Activated CD4-positive, alpha-beta T cell treated with anti-CD3 and anti-CD28 coated beads, Interleukin-2, amount 10 ng/mL, durations not matched to agents 7 days and 5 days (primary cell): ENCODE data around the gene LAMB4. TPM values are rescaled to one million over a fixed set of nuclear protein-coding genes. Genes with fewer than 3 reads are reported as not detected.

Experiments used
- CTCF ChIA-PET: fragments of 350-600 bp; sonication (Branson Sonifier 250); formaldehyde crosslinking; loops from one replicate; lab custom pipeline; 2021; ENCODE audit warnings: antibody characterized with exemption; lab: Charles Lee
- POLR2A ChIA-PET: fragments of 350-600 bp; sonication (Branson Sonifier 250); formaldehyde crosslinking; loops from one replicate; lab custom pipeline; 2021; ENCODE audit warnings: antibody characterized with exemption; lab: Charles Lee
- DNase-seq: peaks from one replicate; pipeline ENCODE4 v3.0.0-alpha.2; 2020
- H3K27ac Mint-ChIP-seq: one replicate; pipeline ENCODE4 v1.8.0; 2021; ENCODE audit warnings: mild to moderate bottlenecking, moderate library complexity, mixed read lengths
- H3K27me3 Mint-ChIP-seq: one replicate; pipeline ENCODE4 v1.8.0; 2021; ENCODE audit warnings: mixed read lengths
- H3K36me3 Mint-ChIP-seq: one replicate; pipeline ENCODE4 v1.8.0; 2021; ENCODE audit warnings: low read depth, mixed read lengths
- H3K4me1 Mint-ChIP-seq: one replicate; pipeline ENCODE4 v1.8.0; 2021; ENCODE audit warnings: mixed read lengths
- H3K4me3 Mint-ChIP-seq: one replicate; pipeline ENCODE4 v1.8.0; 2021; ENCODE audit warnings: mild to moderate bottlenecking, moderate library complexity, mixed read lengths
- H3K9me3 Mint-ChIP-seq: one replicate; pipeline ENCODE4 v1.8.0; 2021; ENCODE audit warnings: mixed read lengths
- total RNA-seq, 2 experiments: library from RNA; stranded (reverse); gene quantifications; one replicate each; pipeline ENCODE4 v1.2.3, GENCODE V29; 2021

The LAMB4 gene
- total RNA-seq, 2 experiments from 2014 or later = not detected

DNA sequence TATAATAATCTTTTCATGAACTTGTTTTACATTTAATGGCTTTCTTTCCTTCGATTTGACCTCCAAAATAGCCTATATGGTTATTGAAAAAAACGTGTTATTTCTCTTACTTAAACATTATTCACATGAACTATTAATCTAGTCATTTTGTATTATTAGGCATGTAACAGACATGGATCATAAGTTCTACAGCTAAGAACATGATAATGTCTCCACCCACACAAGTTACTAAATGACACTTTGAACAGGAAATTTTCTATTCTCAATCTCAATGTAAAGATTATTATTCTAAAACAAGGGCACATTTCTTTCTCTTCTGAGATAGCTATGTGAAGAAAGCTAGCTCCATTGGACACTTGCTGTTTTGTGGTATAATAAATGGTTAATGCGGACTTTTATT is 10.0 kb downstream of the LAMB4 start:
- Mint-ChIP-seq H3K27me3 (peaks cover 4% of the 10 kb centered on the region), H3K36me3 (no peaks in the 10 kb centered on the region), H3K27ac (no peak overlapping the region), H3K4me3 (no peak overlapping the region), H3K4me1 (no peaks in the 10 kb centered on the region), H3K9me3 (no peaks in the 10 kb centered on the region)
- ChIA-PET CTCF (no interaction called here), POLR2A (interaction anchor here (0.7 kb wide), 1 partner anchor 266 kb away, joined by 3 read pairs; no protein-coding TSS in a partner anchor)
- no peak for DNase-seq

DNA sequence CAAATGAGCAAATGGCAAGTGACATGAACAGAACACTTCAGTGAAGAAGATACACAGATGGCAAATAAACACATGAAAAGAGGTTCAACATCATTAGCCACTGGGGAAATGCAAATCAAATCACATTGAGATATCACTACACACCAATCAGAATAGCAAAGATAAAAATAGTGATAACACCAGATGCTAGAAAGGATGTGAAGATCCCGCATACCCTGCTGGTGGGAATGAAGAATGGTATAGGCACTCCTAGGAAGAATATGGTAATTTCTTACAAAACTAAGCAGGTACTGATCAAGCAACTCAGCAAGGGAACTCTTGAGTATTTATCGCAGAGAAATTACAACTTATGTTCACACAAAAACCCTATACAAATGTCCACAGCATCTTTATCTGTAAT is 11.2 kb downstream of the LAMB4 start:
- CTCF ChIA-PET = no interaction called here

DNA sequence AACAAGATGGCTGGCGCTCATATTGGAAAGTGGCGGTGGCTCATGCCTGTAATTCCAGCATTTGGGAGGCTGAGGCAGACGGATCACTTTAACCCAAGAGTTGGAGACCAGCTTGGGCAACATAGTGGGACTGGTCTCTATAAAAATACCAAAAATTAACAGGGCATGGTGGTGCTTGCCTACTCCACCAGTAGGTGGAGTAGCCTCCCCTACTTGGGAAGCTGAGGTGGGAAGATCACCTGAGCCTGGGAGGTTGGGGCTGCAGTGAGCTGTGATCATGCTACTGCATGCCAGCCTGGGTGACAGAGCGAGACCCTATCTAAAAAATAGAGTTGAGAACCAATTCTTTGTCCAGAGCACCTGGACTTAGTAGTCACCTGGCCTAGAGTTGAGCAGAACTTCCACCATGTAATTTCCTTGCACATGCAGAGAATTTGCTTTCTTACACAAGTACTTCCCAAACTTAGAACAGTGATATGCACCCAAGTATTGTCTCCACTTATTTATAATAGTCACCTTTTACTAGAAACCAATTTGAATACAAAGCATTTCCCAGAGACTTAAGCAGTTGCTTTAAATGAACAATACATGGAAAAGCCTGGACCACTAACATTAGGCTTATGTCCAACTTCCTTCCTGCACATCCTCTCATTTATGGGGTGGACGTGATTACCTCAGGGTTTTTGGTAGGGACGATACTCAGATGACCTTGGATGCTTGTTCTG is 15.9 kb downstream of the LAMB4 start:
- H3K36me3 Mint-ChIP-seq = no peaks in the 10 kb centered on the region
- peak; percentile 25 for DNase-seq
- H3K4me3 Mint-ChIP-seq = no peak overlapping the region
- ChIA-PET POLR2A (no interaction called here), CTCF (interaction anchor here (1.4 kb wide), 1 partner anchor 32 kb away, joined by 3 read pairs; no protein-coding TSS in a partner anchor)
- H3K27me3 Mint-ChIP-seq = no peaks in the 10 kb centered on the region
- no peaks in the 10 kb centered on the region for H3K4me1 Mint-ChIP-seq
- H3K9me3 Mint-ChIP-seq = no peaks in the 10 kb centered on the region
- H3K27ac Mint-ChIP-seq = no peak overlapping the region

More for the DNA sequence above, 11.2 kb downstream of the LAMB4 start:
- Mint-ChIP-seq H3K9me3 (no peaks in the 10 kb centered on the region), H3K27ac (no peak overlapping the region), H3K4me1 (no peaks in the 10 kb centered on the region), H3K36me3 (no peaks in the 10 kb centered on the region), H3K4me3 (no peak overlapping the region), H3K27me3 (peaks cover 4% of the 10 kb centered on the region)
- POLR2A ChIA-PET = no interaction called here
- no peak for DNase-seq

DNA sequence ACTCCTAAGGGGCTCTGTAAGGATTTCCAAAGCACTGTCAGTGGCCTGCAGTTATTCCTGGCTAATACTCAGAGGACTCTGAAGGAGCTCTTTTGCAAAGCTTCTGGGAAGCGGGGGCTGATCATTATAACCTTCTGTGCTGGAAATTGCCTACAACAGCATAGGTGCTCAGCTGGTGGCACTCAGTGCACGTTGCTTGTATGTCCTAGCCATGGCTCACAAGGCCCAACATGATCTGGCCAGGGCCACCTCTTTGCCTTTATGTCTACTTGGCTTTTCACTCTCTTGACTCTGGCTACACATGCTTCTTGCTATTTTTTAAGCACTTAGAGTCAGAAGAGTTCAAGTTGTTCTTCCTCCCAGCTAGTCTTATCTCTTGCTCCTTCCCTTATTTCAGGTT is 17.5 kb downstream of the LAMB4 start:
- Mint-ChIP-seq H3K4me3 (no peak overlapping the region), H3K9me3 (no peaks in the 10 kb centered on the region), H3K27ac (no peak overlapping the region), H3K4me1 (no peaks in the 10 kb centered on the region), H3K27me3 (no peaks in the 10 kb centered on the region), H3K36me3 (no peaks in the 10 kb centered on the region)
- DNase-seq = no peak
- CTCF ChIA-PET = no interaction called here
- POLR2A ChIA-PET = no interaction called here

DNA sequence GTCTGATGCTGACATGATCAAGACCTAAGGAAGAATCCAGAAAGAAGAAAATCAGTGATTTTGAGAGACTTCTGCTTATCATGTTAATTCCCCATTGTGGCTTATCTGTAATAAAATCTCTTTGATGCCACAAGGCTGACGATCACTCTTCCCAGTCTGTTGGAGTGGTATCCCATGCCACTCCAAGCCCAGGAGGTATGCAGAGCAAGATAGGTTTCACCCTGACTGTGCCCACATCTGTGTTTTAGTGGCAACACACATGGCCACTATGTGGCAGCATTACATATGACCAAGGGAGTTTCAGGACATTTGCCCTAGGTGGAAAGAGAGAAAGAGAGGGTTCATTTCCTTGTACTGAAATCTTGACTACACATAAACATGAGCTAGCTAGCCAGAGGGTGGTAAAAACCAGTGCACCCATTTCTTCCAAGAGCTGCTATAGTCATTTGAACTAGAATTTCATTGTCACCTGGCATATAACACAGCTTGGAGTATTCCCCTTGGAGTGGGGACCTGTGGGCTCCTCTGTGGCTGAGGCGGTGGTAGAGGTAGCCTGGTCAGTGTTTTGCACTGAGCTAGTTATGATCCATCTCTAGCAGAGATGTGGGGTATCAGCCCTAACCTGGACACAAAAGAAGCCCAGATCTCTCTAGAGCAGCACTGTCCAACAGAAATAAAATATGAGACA is 20.8 kb downstream of the LAMB4 start:
- H3K4me1 Mint-ChIP-seq = no peaks in the 10 kb centered on the region
- ChIA-PET POLR2A (no interaction called here), CTCF (no interaction called here)
- H3K36me3 Mint-ChIP-seq = no peaks in the 10 kb centered on the region
- H3K27me3 Mint-ChIP-seq = peaks cover under 1% of the 10 kb centered on the region
- DNase-seq = peak; percentile 19
- H3K4me3 Mint-ChIP-seq = no peak overlapping the region
- no peaks in the 10 kb centered on the region for H3K9me3 Mint-ChIP-seq
- no peak overlapping the region for H3K27ac Mint-ChIP-seq

DNA sequence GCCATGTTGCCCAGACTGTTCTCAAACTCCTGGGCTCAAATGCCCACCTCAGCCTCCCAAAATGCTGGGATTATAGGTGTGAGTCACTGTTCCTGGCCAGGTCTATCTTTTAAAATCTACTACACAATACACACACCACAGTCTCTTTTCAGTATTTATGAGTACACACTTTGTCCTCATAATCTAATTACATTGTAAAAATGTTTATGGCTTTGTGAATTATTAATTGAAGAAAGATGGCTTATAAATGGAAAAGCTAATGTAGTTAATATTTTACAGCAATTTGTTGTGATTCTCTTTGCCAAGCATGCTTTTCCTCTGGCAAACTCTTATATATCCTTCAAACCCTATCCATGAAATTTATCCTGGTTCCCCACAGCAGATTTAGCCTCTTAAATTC is 22.0 kb downstream of the LAMB4 start:
- ChIA-PET CTCF (no interaction called here), POLR2A (no interaction called here)
- DNase-seq = no peak

DNA sequence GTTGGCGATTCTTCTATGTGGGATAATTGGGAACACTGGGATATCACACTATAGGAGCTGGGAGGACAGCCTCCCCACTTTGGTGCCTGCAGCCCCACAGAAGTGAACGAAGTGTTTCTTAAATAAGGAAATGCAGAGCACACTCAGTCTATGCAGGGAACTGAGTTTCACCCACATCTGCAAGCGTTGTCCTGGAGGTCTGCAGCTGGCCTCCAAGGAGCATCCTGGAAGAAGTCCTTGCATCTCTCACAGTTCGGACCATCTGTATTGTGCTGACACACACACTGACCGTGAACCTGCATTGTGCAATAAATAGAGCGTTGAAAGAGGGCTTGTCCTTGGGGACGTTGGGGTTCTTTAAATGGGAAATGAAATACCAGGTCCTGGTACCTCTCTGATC is 25.8 kb downstream of the LAMB4 start:
- Mint-ChIP-seq H3K27ac (no peak overlapping the region), H3K9me3 (no peaks in the 10 kb centered on the region), H3K4me3 (no peak overlapping the region), H3K36me3 (no peaks in the 10 kb centered on the region), H3K4me1 (no peaks in the 10 kb centered on the region), H3K27me3 (peaks cover 15% of the 10 kb centered on the region)
- no peak for DNase-seq
- POLR2A ChIA-PET = no interaction called here
- CTCF ChIA-PET = no interaction called here

More for the DNA sequence above, 22.0 kb downstream of the LAMB4 start:
- H3K4me3 Mint-ChIP-seq = no peak overlapping the region
- H3K27me3 Mint-ChIP-seq = peaks cover 3% of the 10 kb centered on the region
- no peaks in the 10 kb centered on the region for H3K9me3 Mint-ChIP-seq
- no peaks in the 10 kb centered on the region for H3K4me1 Mint-ChIP-seq
- no peak overlapping the region for H3K27ac Mint-ChIP-seq
- no peaks in the 10 kb centered on the region for H3K36me3 Mint-ChIP-seq

DNA sequence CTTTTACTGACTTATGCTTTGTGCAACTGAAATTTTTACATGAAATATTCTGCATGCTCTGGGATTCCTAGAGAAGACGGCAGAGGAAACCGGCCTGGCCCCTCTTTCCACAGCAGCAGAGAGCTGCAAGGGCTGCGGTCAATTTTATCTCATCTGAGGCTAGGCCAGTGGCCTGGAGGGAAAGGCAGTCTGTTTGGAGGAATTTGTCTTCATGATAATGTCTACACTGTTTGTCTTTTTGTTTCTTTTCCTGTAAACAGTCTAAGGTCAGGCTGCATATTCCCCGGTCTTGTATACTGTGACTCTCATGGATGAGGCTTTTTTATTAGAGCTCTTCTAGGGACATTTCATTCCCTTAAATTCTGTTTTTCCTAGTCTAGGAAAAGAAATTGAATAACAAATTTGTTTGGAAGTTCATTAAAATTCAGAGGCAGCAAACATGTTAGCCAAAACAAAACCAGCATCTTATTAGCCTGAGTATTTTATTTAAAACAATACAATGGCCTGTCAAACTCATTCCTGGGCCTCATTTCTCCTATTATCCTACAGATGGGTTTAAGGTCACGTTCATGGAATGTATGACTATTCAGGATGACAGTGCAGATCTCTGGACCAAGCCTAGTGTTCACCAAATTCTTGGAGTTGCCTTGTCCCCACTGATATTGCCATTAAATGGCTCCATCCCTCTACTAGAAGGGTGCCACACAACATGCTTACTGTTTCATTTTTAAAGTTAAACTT is 26.4 kb downstream of the LAMB4 start:
- no peaks in the 10 kb centered on the region for H3K36me3 Mint-ChIP-seq
- peaks cover 19% of the 10 kb centered on the region for H3K27me3 Mint-ChIP-seq
- no peaks in the 10 kb centered on the region for H3K4me1 Mint-ChIP-seq
- H3K9me3 Mint-ChIP-seq = no peaks in the 10 kb centered on the region
- no peak overlapping the region for H3K4me3 Mint-ChIP-seq
- no peak for DNase-seq
- CTCF ChIA-PET = no interaction called here
- no peak overlapping the region for H3K27ac Mint-ChIP-seq
- POLR2A ChIA-PET = no interaction called here

DNA sequence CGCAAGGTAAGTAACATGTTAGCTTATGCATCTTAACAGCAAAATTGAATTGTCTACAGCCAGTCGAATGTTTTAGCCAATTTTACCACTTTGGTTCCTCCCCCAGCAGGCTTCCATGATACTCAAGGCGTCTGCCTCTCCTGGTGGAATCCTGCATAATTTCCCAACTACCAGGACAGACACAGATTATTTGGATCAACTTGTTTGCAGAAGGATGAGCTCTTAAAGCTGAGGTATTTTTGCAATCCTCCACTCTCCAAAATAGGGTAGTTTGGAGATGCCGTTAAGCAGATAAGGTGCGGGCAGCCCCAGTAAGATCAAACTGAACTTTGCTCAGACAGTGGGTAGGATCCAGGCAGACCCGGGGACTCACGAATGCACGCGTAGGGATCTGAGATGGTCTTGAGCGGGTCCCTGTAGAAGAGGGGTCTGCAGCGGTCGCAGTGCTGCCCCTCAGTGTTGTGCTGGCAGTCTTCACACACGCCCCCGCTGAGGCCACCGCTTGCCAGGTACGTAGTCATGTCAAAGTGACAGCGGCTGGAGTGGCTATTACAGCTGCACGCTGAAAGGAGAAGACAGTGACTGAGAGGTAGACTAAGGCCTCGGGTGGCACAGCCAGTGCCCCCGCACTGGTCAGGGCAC is 27.4 kb downstream of the LAMB4 start:
- Mint-ChIP-seq H3K27ac (no peak overlapping the region), H3K4me1 (no peaks in the 10 kb centered on the region), H3K9me3 (no peaks in the 10 kb centered on the region), H3K4me3 (no peak overlapping the region), H3K27me3 (peaks cover 19% of the 10 kb centered on the region), H3K36me3 (no peaks in the 10 kb centered on the region)
- ChIA-PET CTCF (no interaction called here), POLR2A (no interaction called here)
- DNase-seq = no peak

DNA sequence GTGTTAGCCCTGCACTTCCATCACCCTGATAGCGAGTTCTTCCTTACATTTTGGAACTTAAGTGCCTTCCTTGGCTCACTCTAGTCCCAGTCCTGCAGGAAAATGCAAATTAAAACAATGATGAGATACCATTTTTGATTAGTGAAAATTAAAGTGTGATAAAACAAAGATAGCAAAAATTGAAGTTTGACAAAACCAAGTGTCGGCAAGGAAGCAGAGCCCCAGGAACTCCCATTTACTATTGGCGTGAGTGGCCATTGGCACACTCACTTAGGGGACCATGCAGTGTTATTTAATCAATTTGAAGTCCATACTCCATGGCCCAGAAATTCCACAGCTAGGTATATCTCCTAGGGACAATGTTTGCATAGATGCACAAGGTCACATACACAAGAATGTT is 28.4 kb downstream of the LAMB4 start:
- H3K4me3 Mint-ChIP-seq = no peak overlapping the region
- H3K9me3 Mint-ChIP-seq = no peaks in the 10 kb centered on the region
- POLR2A ChIA-PET = no interaction called here
- no peak for DNase-seq
- no peaks in the 10 kb centered on the region for H3K36me3 Mint-ChIP-seq
- CTCF ChIA-PET = no interaction called here
- no peak overlapping the region for H3K27ac Mint-ChIP-seq
- H3K4me1 Mint-ChIP-seq = no peaks in the 10 kb centered on the region
- H3K27me3 Mint-ChIP-seq = peaks cover 21% of the 10 kb centered on the region

DNA sequence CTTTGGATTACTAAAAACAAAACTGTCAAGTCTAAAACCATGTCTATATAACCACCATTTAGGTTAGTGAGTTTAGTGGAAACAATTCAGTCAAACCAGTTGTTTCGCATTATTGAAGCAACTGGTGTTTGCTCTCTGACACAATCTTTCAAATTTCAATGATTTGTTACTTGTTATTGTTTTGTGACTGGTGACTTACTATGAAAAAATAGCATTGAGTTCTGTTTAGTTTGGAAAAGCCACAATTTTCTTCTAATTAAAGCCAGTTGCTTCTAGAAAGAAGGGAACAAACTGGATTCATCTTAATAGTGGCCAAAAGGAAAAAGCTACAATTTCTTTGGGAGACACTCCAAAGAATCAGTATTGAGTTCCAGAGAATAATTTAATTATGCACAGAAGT is 30.4 kb downstream of the LAMB4 start:
- Mint-ChIP-seq H3K27ac (no peak overlapping the region), H3K36me3 (no peaks in the 10 kb centered on the region), H3K4me1 (no peaks in the 10 kb centered on the region), H3K9me3 (no peaks in the 10 kb centered on the region), H3K27me3 (peaks cover 31% of the 10 kb centered on the region), H3K4me3 (no peak overlapping the region)
- no peak for DNase-seq
- POLR2A ChIA-PET = no interaction called here
- CTCF ChIA-PET = no interaction called here

DNA sequence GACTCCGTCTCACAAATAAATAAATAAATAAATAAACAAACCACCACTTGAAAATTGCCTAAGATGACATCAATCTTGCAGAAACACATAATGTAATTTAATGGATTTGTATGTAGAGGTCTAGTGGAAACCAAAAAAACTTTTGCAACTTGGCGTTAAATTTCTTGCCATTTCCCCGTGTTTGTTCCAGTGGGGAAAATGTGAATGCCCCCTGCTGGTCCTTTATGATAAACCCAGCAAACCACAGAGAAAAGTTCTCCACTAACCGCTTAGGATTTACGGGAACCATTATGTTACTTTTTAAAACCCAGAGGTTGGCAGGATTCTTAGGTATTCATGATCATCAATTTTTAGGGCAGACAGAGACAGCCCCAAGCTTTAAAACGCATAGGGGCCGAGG is 32.5 kb downstream of the LAMB4 start:
- H3K4me3 Mint-ChIP-seq = no peak overlapping the region
- H3K9me3 Mint-ChIP-seq = no peaks in the 10 kb centered on the region
- ChIA-PET CTCF (no interaction called here), POLR2A (no interaction called here)
- peaks cover 30% of the 10 kb centered on the region for H3K27me3 Mint-ChIP-seq
- H3K4me1 Mint-ChIP-seq = no peaks in the 10 kb centered on the region
- H3K36me3 Mint-ChIP-seq = no peaks in the 10 kb centered on the region
- DNase-seq = no peak
- no peak overlapping the region for H3K27ac Mint-ChIP-seq

DNA sequence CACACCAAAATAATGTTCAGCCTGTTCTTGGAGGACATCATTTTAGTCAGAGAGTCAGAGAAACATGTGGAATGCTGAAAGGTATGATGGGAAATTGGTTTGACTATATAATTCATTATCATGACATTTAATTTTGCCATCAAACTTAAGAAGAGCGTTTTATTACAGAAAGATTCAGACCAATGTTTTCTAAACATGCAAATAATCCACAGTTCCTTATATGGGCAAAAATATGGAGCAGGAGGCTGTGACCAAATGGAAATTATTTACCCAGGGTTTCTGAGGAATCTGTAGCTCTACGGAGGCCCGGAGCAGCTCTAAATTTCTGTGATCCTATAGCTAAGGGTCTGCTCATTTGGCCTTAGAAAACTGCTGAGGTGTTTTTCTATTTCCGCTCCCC is 33.2 kb downstream of the LAMB4 start:
- no peaks in the 10 kb centered on the region for H3K9me3 Mint-ChIP-seq
- no peaks in the 10 kb centered on the region for H3K36me3 Mint-ChIP-seq
- H3K27me3 Mint-ChIP-seq = peaks cover 30% of the 10 kb centered on the region
- H3K4me1 Mint-ChIP-seq = no peaks in the 10 kb centered on the region
- no peak overlapping the region for H3K4me3 Mint-ChIP-seq
- POLR2A ChIA-PET = no interaction called here
- CTCF ChIA-PET = interaction anchor here (0.7 kb wide), 2 partner anchors 20 to 209 kb away, joined by 3 read pairs; no protein-coding TSS in a partner anchor
- no peak for DNase-seq
- H3K27ac Mint-ChIP-seq = no peak overlapping the region
